Stimulated activated CD8-positive, alpha-beta memory T cell treated with anti-CD3 and anti-CD28 coated beads, Interleukin-7, amount 100 ng/mL, for 24 hours (primary cell): Measurements from ENCODE around the gene TBP.
"Not testable (repeated sequence)": the region's sequence is repeated elsewhere in the genome, so short reads cannot be mapped to it uniquely, and the experiment has no call there.

ENCODE experiments used
- DNase-seq: peaks from one replicate; pipeline ENCODE4 v3.0.0-alpha.2; 2020; ENCODE audit warnings: low read depth

TBP gene

GRCh38 chr6:170554013-170554795 lies at the start of gene TBP:
Gene TBP (plus strand): TSS chr6:170554369. CDS start chr6:170557030, 2,661 bp downstream.
- DNase-seq: peak; percentile 96

- no peak for DNase-seq
Measured at GRCh38 chr6:170504479-170504878, 49.7 kb upstream of the TBP start.

GRCh38 chr6:170505306-170505705 lies 48.9 kb upstream of the TBP start:
- DNase-seq: no peak

- DNase-seq: no peak
Measured at GRCh38 chr6:170506446-170506845, 47.7 kb upstream of the TBP start.

GRCh38 chr6:170507728-170508127 lies 46.4 kb upstream of the TBP start:
- DNase-seq: not testable (repeated sequence)

- not testable (repeated sequence) for DNase-seq
Measured at GRCh38 chr6:170508275-170508674, 45.9 kb upstream of the TBP start.

- not testable (repeated sequence) for DNase-seq
Measured at GRCh38 chr6:170508892-170509722, 45.1 kb upstream of the TBP start.

GRCh38 chr6:170509723-170510018 lies 44.5 kb upstream of the TBP start:
- DNase-seq: no peak

- DNase-seq: no peak
Measured at GRCh38 chr6:170510631-170511030, 43.5 kb upstream of the TBP start.

- no peak for DNase-seq
Measured at GRCh38 chr6:170512249-170512648, 41.9 kb upstream of the TBP start.

GRCh38 chr6:170514908-170515307 lies 39.3 kb upstream of the TBP start:
- no peak for DNase-seq

GRCh38 chr6:170516783-170517616 lies 37.2 kb upstream of the TBP start:
- DNase-seq: peak; percentile 5

GRCh38 chr6:170522565-170523183 lies 31.5 kb upstream of the TBP start:
- no peak for DNase-seq

- no peak for DNase-seq
Measured at GRCh38 chr6:170523256-170524171, 30.7 kb upstream of the TBP start.

GRCh38 chr6:170524172-170524502 lies 30.0 kb upstream of the TBP start:
- DNase-seq: no peak

- DNase-seq: no peak
Measured at GRCh38 chr6:170525795-170526194, 28.4 kb upstream of the TBP start.

GRCh38 chr6:170527995-170528394 lies 26.2 kb upstream of the TBP start:
- DNase-seq: not testable (repeated sequence)

GRCh38 chr6:170529839-170530469 lies 24.2 kb upstream of the TBP start:
- no peak for DNase-seq

GRCh38 chr6:170532867-170533488 lies 21.2 kb upstream of the TBP start:
- DNase-seq: no peak

- DNase-seq: no peak
Measured at GRCh38 chr6:170533792-170534191, 20.4 kb upstream of the TBP start.
